Measurements from ENCODE around the gene LHCGR.

GRCh38 chr2:48722391-48722790 lies 33.1 kb downstream of the LHCGR start:
- no peak for TF ChIP-seq YY1 (tag by site-specific recombination; IDR thresholded peaks at IDR 0.05)
- TF ChIP-seq ZIC2 (tag by site-specific recombination; IDR thresholded peaks at IDR 0.05): no peak
- no peak for TF ChIP-seq CTCF (tag by site-specific recombination; IDR thresholded peaks at IDR 0.05)
- TF ChIP-seq ZBTB7A (tag by site-specific recombination; IDR thresholded peaks at IDR 0.05; ENCODE audit: low read depth): no peak

All from HEK293 (cell line).